K562 (cell line): ENCODE measurements around the gene ULBP2. TPM values are rescaled to one million over a fixed set of nuclear protein-coding genes. Genes with fewer than 3 reads are reported as not detected.

Source experiments
- ASH1L ChIP-seq: fragments of 450-650 bp; IDR thresholded peaks from 2 replicates; pipeline ENCODE4 v1.6.1; 2018; ENCODE audit warnings: borderline replicate concordance, mild to moderate bottlenecking, low read depth; ENCODE audit not compliant: partially characterized antibody
- BCOR ChIP-seq: fragments of 450-650 bp; IDR thresholded peaks from 2 replicates; pipeline ENCODE4 v1.6.1; 2016
- COPS2 ChIP-seq: fragments of 450-650 bp; conservative IDR thresholded peaks from 2 replicates; pipeline ENCODE4 v1.6.1; 2016; ENCODE audit warnings: mild to moderate bottlenecking, moderate library complexity
- HIVEP1 ChIP-seq: fragments of 250-450 bp; sonication (Bioruptor Pico); IDR thresholded peaks from 2 replicates; pipeline ENCODE4 v1.4.0; 2020; ENCODE audit warnings: mild to moderate bottlenecking
- HMG20A ChIP-seq: fragments of 450-650 bp; formaldehyde crosslinking; conservative IDR thresholded peaks from 2 replicates; pipeline ENCODE4 v1.4.0; 2020; ENCODE audit warnings: mild to moderate bottlenecking, mixed read lengths
- HOXB6 ChIP-seq: fragments of 250-450 bp; sonication (Bioruptor Pico); IDR thresholded peaks from 2 replicates; pipeline ENCODE4 v1.5.1; 2022; ENCODE audit warnings: mild to moderate bottlenecking, borderline replicate concordance
- JUNB ChIP-seq: fragments of 450-650 bp; formaldehyde crosslinking; conservative IDR thresholded peaks from 2 replicates; pipeline ENCODE4 v1.4.0; 2020; ENCODE audit warnings: mild to moderate bottlenecking
- MAX ChIP-seq: sonication (generic); formaldehyde crosslinking; IDR thresholded peaks from 2 replicates; pipeline ENCODE4 v1.9.0; 2022; ENCODE audit warnings: mild to moderate bottlenecking, missing genetic modification reagents
- SMARCA4 ChIP-seq: fragments of 450-650 bp; IDR thresholded peaks from 2 replicates; pipeline ENCODE4 v1.6.1; 2016
- SNIP1 ChIP-seq: fragments of 450-650 bp; IDR thresholded peaks from 2 replicates; pipeline ENCODE4 v1.7.1; 2017; ENCODE audit warnings: low read depth, mild to moderate bottlenecking
- SP1 ChIP-seq: sonication (generic); formaldehyde crosslinking; IDR thresholded peaks from 2 replicates; pipeline ENCODE4 v1.8.1; 2022; ENCODE audit warnings: mild to moderate bottlenecking, missing genetic modification reagents
- SREBF2 ChIP-seq: sonication (generic); formaldehyde crosslinking; IDR thresholded peaks from 2 replicates; pipeline ENCODE4 v1.4.0; 2020; ENCODE audit warnings: mild to moderate bottlenecking, missing genetic modification reagents
- ZFP1 ChIP-seq: fragments of 450-650 bp; formaldehyde crosslinking; IDR thresholded peaks from 2 replicates; pipeline ENCODE4 v1.4.0; 2020; ENCODE audit warnings: mild to moderate bottlenecking, mixed read lengths
- ZFP36 ChIP-seq: fragments of 150-350 bp; IDR thresholded peaks from 2 replicates; pipeline ENCODE4 v1.6.1; 2018; ENCODE audit warnings: low read length, low read depth; ENCODE audit not compliant: partially characterized antibody
- ZNF239 ChIP-seq: fragments of 250-450 bp; sonication (Bioruptor Pico); IDR thresholded peaks from 2 replicates; pipeline ENCODE4 v1.4.0; 2020; ENCODE audit warnings: mild to moderate bottlenecking
- ZNF274 ChIP-seq: IDR thresholded peaks from 2 replicates; pipeline ENCODE4 v1.6.1; 2011; ENCODE audit warnings: low read depth, mild to moderate bottlenecking, low read length, moderate library complexity, borderline replicate concordance
- ZNF395 ChIP-seq: fragments of 200-800 bp; sonication (Bioruptor generic); IDR thresholded peaks from 2 replicates; pipeline ENCODE4 v1.6.1; 2017; ENCODE audit warnings: missing genetic modification characterization, missing compliant biosample characterization
- ZNF407 ChIP-seq: fragments of 450-650 bp; IDR thresholded peaks from 2 replicates; pipeline ENCODE4 v1.6.1; 2016; ENCODE audit warnings: low read depth
- ZNF41 ChIP-seq: fragments of 250-450 bp; sonication (Bioruptor Pico); conservative IDR thresholded peaks from 2 replicates; pipeline ENCODE4 v1.4.0; 2020; ENCODE audit warnings: mild to moderate bottlenecking
- ZNF561 ChIP-seq: fragments of 450-650 bp; formaldehyde crosslinking; conservative IDR thresholded peaks from 2 replicates; pipeline ENCODE4 v1.4.0; 2020; ENCODE audit warnings: mild to moderate bottlenecking, moderate library complexity
- polyA plus RNA-seq, 8 experiments: library from polyadenylated mRNA; depleted of rRNA in 4 of 8; stranded (reverse) in 5 of 8; unstranded in 3 of 8; fragments of >200 nt; fragmentation: Nextera tagmentation in 2 of 8; fragmentation: Illumina TruSeq in 1 of 8; extraction: Ambion mirVana in 2 of 8; extraction: Trizol in 1 of 8; gene quantifications; 2 replicates each; pipeline versions ENCODE4 v1.2.1 to v1.2.3, GENCODE V29; 2011 to 2014; ENCODE audit warnings: inconsistent platforms in 1 of 8, missing spikeins in 1 of 8
- total RNA-seq, 7 experiments: library from RNA; depleted of rRNA in 6 of 7; stranded (reverse); fragments of >200 nt in 6 of 7; fragmentation: Illumina TruSeq in 2 of 7; extraction: Trizol in 2 of 7; gene quantifications; 2 replicates each; pipeline versions ENCODE4 v1.2.1 to v1.2.3, GENCODE V29; 2011 to 2021; ENCODE audit warnings: low replicate concordance in 1 of 7

The ULBP2 gene
- total and polyA plus RNA-seq, 9 of the 15 experiments (the other 6 are each of a cell fraction or from before 2014, with no cell fraction given) = 0.50 to 5.3 (median 1.2) TPM

- TF ChIP-seq ZNF407 = no peak
- no peak for TF ChIP-seq SREBF2 (CRISPR knock-in tag)
- TF ChIP-seq SMARCA4 = no peak; the same call in 1 of the 2 replicates
- TF ChIP-seq ZFP1 (CRISPR knock-in tag) = no peak
- TF ChIP-seq ASH1L = no peak
- peak; percentile 54 for TF ChIP-seq ZFP36
- TF ChIP-seq ZNF561 = no peak
- TF ChIP-seq SNIP1 = no peak
- TF ChIP-seq ZNF239 = no peak
- peak; percentile 19; the same call in 1 of the 2 replicates for TF ChIP-seq ZNF395 (CRISPR knock-in tag)
- TF ChIP-seq MAX (CRISPR knock-in tag) = peak; percentile 80
- no peak for TF ChIP-seq ZNF41 (CRISPR knock-in tag)
- no peak for TF ChIP-seq HIVEP1
- 0 out of 2 replicates have a peak, but pooled peaks have one; percentile 27 for TF ChIP-seq ZNF274
- no peak for TF ChIP-seq COPS2
- peak; percentile 91 for TF ChIP-seq SP1
- TF ChIP-seq JUNB (CRISPR knock-in tag) = 0 out of 2 replicates have a peak, but pooled peaks have one; percentile 1
- peak; percentile 59; the same call in 1 of the 2 replicates for TF ChIP-seq BCOR
- TF ChIP-seq HOXB6 (CRISPR knock-in tag) = no peak
- no peak for TF ChIP-seq HMG20A (CRISPR knock-in tag)
Observed at GRCh38 chr6:149963462-149964307, 21.9 kb downstream of the ULBP2 start, which contains the start of gene ULBP1 (continued).
